ENCODE data around the gene FOXC1.

DNA sequence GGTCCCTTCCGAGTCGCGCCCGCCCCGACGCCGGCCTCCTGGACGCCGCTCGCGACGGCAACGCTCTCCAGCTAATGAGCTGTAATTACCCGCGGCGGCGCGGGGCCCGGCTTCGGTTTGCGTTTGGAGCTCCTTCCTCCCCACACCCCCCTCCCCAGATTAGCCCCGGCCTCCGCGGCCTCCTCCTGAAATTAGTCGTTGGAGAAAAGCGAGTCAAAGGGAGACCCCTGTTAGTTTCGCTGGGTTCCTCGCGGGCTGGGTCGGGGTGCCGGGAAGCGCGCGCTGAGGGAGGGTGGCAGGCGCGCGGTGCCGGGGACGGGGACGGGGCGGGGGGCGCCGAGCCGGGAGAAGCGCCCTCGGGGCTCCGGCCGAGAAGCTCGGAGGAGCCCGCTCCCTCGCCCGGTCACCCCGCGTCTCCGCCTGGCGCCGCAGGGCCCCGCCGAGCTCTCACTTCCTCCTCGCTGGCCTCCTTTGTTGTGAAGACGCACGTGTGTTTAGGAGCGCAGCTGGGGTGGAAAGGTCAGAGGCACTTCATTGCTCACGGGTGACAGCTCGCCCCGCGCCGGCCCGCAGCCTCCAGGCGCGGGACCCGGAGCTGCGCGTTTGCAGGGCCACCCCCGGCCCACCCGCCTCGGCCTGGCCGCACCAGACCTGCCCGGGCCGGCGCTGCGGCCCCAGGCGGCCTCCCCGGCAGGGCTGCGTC is 4.9 kb downstream of the FOXC1 start:
- TF ChIP-seq MAZ (CRISPR knock-in tag; conservative IDR thresholded peaks at IDR 0.05 in 1 of 2, IDR thresholded peaks at IDR 0.05 in 1 of 2) (no peak), SPI1 (IDR thresholded peaks at IDR 0.05; ENCODE audit: borderline replicate concordance, low read depth, low read length) (no peak), TEAD2 (tag; IDR thresholded peaks at IDR 0.05) (no peak), ZNF274 (IDR thresholded peaks at IDR 0.05; ENCODE audit: borderline replicate concordance, low read depth, low read length) (no peak), ARID2 (IDR thresholded peaks at IDR 0.05) (no peak), THRAP3 (IDR thresholded peaks at IDR 0.05; ENCODE audit: borderline replicate concordance) (no peak), ZSCAN29 (IDR thresholded peaks at IDR 0.05) (no peak), ZKSCAN8 (CRISPR knock-in tag; IDR thresholded peaks at IDR 0.05) (no peak)
- TF ChIP-seq, protein P1, sequence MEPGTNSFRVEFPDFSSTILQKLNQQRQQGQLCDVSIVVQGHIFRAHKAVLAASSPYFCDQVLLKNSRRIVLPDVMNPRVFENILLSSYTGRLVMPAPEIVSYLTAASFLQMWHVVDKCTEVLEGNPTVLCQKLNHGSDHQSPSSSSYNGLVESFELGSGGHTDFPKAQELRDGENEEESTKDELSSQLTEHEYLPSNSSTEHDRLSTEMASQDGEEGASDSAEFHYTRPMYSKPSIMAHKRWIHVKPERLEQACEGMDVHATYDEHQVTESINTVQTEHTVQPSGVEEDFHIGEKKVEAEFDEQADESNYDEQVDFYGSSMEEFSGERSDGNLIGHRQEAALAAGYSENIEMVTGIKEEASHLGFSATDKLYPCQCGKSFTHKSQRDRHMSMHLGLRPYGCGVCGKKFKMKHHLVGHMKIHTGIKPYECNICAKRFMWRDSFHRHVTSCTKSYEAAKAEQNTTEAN (CRISPR knock-in tag; IDR thresholded peaks at IDR 0.05): no peak
- TF ChIP-seq, protein P2, sequence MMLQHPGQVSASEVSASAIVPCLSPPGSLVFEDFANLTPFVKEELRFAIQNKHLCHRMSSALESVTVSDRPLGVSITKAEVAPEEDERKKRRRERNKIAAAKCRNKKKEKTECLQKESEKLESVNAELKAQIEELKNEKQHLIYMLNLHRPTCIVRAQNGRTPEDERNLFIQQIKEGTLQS (IDR thresholded peaks at IDR 0.05): no peak
- TF ChIP-seq, protein P2 (CRISPR knock-in tag; conservative IDR thresholded peaks at IDR 0.05): no peak
- TF ChIP-seq, protein P3, sequence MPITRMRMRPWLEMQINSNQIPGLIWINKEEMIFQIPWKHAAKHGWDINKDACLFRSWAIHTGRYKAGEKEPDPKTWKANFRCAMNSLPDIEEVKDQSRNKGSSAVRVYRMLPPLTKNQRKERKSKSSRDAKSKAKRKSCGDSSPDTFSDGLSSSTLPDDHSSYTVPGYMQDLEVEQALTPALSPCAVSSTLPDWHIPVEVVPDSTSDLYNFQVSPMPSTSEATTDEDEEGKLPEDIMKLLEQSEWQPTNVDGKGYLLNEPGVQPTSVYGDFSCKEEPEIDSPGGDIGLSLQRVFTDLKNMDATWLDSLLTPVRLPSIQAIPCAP (CRISPR knock-in tag; IDR thresholded peaks at IDR 0.05; ENCODE audit: borderline replicate concordance): no peak

Data from K562 (cell line).